GM18951 (cell line): ENCODE data around the gene SLC39A1.
A peak's percentile ranks its signal among the peaks of the same experiment; 100 is the strongest.
"Not testable (repeated sequence)": the region's sequence is repeated elsewhere in the genome, so short reads cannot be mapped to it uniquely, and the experiment has no call there.

ENCODE experiments used
- POLR2A ChIP-seq: IDR thresholded peaks from 4 replicates; pipeline ENCODE4 v1.6.1; 2011; ENCODE audit warnings: mild to moderate bottlenecking; ENCODE audit not compliant: insufficient read length, insufficient read depth; ENCODE audit errors: extremely low read depth
- in situ Hi-C: fragments of 300-500 bp; cut with MboI; formaldehyde crosslinking; loops from one replicate; pipeline ENCODE4 v1.12.0; 2022; ENCODE audit warnings: low sequenced_read_pairs, mixed read lengths, inconsistent platforms; ENCODE audit not compliant: unreplicated experiment

The SLC39A1 gene

GRCh38 chr1:153922972-153923925, 40.1 kb downstream of the SLC39A1 start, which contains the start of gene GATAD2B:
Gene GATAD2B (minus strand): TSS chr1:153922972. CDS start chr1:153828347, 94,625 bp downstream.
- in situ Hi-C loops, result loop anchor here (10.0 kb wide), 1 partner anchor 88 kb away; no protein-coding TSS in a partner anchor

GRCh38 chr1:153922076-153922971, 41.0 kb downstream of the SLC39A1 start:
- in situ Hi-C loops, result loop anchor here (10.0 kb wide), 1 partner anchor 88 kb away; no protein-coding TSS in a partner anchor
- peak; percentile 37 for TF ChIP-seq POLR2A

More at GRCh38 chr1:153922972-153923925, 40.1 kb downstream of the SLC39A1 start, which contains the start of gene GATAD2B:
- TF ChIP-seq POLR2A, result peak; percentile 74

- in situ Hi-C loops, result loop anchor here (10.0 kb wide), 1 partner anchor 87 kb away; no protein-coding TSS in a partner anchor
- no peak for TF ChIP-seq POLR2A
These were observed 41.6 kb downstream of the SLC39A1 start for GRCh38 chr1:153921803-153922075.

- in situ Hi-C loops, result loop anchor here (10.0 kb wide), 1 partner anchor 86 kb away; no protein-coding TSS in a partner anchor
These were observed 42.1 kb downstream of the SLC39A1 start for GRCh38 chr1:153921080-153921802.

GRCh38 chr1:153919876-153920852, 43.2 kb downstream of the SLC39A1 start:
- no peak for TF ChIP-seq POLR2A
- in situ Hi-C loops, result loop anchor here (10.0 kb wide), 1 partner anchor 85 kb away; no protein-coding TSS in a partner anchor

More at GRCh38 chr1:153921080-153921802, 42.1 kb downstream of the SLC39A1 start:
- TF ChIP-seq POLR2A, result no peak

- no peak for TF ChIP-seq POLR2A
These were observed 47.0 kb downstream of the SLC39A1 start for GRCh38 chr1:153916297-153916696.

GRCh38 chr1:153912349-153912748, 51.0 kb downstream of the SLC39A1 start:
- TF ChIP-seq POLR2A, result no peak
- in situ Hi-C loops, result no loop called here

More at GRCh38 chr1:153916297-153916696, 47.0 kb downstream of the SLC39A1 start:
- in situ Hi-C loops, result no loop called here

- in situ Hi-C loops, result not testable (repeated sequence)
These were observed 52.8 kb downstream of the SLC39A1 start for GRCh38 chr1:153910560-153910959.
